ENCODE measurements around the gene ST3GAL3.

Gene ST3GAL3

GRCh38 chr1:43914576-43915525, 207.5 kb downstream of the ST3GAL3 start:
- DNase-seq (ENCODE audit: low spot score), result no peak

DNA sequence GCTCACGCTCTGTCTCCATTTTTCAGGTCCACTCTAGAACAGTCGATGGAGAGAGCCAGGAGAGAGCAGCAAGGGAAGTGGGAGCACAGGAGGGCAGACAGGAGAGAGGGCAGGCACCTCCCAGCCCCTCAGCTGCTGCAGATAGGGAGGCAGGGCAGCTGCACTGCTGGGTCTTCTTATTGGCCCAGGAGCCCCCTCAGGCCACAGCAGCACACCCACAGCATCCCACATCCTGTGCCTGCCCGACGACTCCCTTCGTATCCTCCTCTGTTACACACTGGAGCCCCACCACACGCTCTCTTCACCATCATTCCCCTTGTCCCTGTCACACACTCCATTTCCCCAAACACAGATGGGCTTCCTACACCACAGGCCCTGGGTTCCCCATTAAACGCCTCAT, 212.6 kb downstream of the ST3GAL3 start:
- DNase-seq (ENCODE audit: low spot score), result no peak

GRCh38 chr1:43921022-43921421, 213.7 kb downstream of the ST3GAL3 start:
- DNase-seq (ENCODE audit: low spot score), result no peak

GRCh38 chr1:43924516-43924915, 217.2 kb downstream of the ST3GAL3 start:
- DNase-seq (ENCODE audit: low spot score), result no peak

GRCh38 chr1:43925846-43926245, 218.5 kb downstream of the ST3GAL3 start:
- no peak for DNase-seq (ENCODE audit: low spot score)

DNA sequence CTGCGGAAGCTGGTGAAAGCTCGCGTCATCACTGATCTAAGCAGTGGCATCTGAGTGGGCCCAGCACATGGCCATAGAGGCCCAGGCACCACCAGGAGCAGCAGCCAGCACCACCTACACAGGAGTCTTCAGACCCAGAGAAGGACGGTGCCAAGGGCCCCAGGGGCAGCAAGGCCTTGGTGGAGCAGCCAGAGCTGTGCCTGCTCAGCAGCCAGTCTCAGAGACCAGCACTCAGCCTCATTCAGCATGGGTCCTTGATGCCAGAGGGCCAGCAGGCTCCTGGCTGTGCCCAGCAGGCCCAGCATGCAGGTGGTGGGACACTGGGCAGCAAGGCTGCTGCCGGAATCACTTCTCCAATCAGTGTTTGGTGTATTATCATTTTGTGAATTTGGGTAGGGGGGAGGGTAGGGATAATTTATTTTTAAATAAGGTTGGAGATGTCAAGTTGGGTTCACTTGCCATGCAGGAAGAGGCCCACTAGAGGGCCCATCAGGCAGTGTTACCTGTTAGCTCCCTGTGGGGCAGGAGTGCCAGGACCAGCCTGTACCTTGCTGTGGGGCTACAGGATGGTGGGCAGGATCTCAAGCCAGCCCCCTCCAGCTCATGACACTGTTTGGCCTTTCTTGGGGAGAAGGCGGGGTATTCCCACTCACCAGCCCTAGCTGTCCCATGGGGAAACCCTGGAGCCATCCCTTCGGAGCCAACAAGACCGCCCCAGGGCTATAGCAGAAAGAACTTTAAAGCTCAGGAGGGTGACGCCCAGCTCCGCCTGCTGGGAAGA, 223.0 kb downstream of the ST3GAL3 start:
- DNase-seq (ENCODE audit: low spot score), result no peak

- DNase-seq (ENCODE audit: low spot score), result no peak
These were observed 223.6 kb downstream of the ST3GAL3 start for GRCh38 chr1:43930949-43931275.

DNA sequence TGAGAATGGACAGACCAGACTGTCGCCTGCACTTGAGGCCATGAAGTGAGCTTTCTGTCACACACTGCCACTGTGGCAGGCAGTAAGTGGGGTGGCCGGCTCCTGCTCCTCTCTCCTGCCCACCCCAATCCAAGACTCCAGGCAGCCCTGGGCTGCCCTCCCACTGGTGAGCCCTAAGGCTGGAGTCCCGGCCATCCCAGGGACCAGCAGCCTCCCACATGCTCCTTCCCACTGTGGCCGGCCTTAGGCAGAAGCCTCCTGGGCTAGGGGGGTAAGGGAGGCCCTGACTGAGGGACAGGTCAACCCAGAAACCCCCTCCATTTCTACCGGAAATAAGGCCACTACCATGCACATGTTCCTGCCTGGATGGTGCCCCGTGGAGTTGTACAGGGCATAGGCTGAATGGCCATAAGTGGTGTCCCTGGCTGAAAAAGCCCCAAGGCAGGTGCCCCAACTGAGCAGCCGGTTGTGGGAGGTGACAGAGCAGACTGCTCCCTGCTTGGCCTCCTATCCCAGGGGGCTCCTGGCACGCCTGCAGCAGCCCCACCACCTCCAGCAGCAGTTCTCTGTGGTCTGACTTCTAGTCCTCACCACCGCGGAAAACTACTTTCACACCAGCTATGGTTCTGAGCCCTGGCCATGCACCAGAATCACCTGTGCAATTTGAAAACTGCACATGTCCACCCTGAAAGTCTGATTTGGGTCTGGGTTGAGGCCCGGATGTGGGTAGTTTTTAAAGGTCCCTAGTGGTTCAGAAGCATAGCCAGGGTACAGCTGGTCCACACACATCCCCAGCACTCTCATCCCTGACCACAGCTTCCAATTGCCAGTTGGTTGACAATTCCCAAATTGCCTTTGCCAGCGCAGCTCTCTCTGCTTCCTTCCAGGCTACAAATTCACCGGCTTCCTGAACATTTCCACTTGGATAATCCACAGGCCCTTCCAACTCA, 224.7 kb downstream of the ST3GAL3 start:
- DNase-seq (ENCODE audit: low spot score), result no peak

- DNase-seq (ENCODE audit: low spot score), result peak; percentile 60
These were observed 225.6 kb downstream of the ST3GAL3 start for GRCh38 chr1:43932786-43933385.

DNA sequence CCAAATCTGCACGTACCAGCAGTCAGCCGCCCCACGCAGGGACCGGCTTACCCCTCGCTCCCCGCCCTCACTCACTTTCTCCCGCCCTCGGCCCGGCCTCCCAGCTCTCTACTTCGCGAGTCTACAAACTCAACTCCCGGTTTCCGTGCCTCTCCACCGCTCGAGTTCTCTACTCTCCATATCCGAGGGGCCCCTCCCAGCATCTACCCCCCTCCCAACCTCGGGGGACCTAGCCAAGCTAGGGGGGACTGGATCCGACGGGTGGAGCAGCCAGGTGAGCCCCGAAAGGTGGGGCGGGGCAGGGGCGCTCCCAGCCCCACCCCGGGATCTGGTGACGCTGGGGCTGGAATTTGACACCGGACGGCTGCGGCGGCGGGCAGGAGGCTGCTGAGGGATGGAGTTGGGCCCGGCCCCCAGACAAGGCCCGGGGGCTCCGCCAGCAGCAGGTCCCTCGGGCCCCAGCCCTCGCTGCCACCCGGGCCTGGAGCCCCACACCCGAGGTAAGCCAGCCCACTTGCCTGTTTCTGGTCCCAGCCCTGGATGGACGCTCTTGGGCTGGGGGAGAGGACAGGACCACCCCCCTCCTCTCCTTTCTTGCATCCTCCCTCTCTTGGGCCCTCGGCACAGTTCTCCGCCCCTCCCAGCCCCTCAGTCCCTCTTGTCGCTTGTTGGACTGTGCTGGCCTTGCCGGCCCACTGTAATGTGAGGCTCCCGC, 226.2 kb downstream of the ST3GAL3 start, which contains the start of gene ARTN:
Gene ARTN, plus strand, starts transcription at position 416 of the 715 bp plus-strand sequence. CDS start 1,856 bp downstream, outside the sequence.
- peak; percentile 59 for DNase-seq (ENCODE audit: low spot score)

DNA sequence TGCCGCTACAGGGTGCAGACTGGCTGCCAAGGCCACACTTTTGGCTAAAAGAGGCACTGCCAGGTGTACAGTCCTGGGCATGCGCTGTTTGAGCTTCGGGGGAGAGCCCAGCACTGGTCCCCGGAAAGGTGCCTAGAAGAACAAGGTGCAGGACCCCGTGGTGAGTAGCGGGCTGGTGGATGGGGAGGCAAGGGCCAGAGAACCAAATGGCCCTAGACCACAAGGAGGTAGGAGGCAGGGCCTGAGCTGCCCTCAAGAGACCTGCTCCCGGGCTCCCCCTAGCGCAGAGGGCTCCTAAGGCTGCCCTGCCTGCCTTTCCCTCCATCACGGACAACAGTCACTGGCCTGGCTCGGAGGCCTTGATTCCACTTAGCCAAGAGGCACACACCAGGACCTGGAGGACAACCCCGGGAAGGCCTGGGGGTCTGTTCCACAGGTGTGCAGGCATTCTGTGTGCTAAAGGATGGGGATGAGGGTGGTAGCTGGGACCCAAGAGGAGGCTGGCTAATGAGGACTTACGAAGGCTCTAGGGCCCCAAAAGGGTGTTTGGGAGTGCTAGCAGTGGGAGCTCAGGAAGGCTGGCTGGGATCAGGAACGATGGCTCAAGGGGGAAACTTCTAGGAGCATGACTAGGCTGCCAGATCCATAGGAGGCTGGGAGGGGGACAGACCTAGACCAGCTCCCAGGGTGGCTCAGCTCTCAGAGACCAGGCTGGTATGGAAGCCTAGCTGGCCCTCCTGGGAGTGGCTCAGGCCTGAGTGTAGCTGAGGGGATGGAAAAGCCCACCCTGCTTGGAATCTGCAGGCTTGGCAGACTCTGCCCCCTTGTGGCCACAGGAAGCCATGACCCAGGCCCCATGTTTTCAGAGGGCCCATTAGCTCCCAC, 227.0 kb downstream of the ST3GAL3 start:
- DNase-seq (ENCODE audit: low spot score), result peak; percentile 84

- no peak for DNase-seq (ENCODE audit: low spot score)
These were observed 227.6 kb downstream of the ST3GAL3 start for GRCh38 chr1:43934986-43935324.

- no peak for DNase-seq (ENCODE audit: low spot score)
These were observed 228.5 kb downstream of the ST3GAL3 start for GRCh38 chr1:43935711-43936427.

GRCh38 chr1:43936431-43937151, 229.3 kb downstream of the ST3GAL3 start:
- DNase-seq (ENCODE audit: low spot score), result peak; percentile 68

DNA sequence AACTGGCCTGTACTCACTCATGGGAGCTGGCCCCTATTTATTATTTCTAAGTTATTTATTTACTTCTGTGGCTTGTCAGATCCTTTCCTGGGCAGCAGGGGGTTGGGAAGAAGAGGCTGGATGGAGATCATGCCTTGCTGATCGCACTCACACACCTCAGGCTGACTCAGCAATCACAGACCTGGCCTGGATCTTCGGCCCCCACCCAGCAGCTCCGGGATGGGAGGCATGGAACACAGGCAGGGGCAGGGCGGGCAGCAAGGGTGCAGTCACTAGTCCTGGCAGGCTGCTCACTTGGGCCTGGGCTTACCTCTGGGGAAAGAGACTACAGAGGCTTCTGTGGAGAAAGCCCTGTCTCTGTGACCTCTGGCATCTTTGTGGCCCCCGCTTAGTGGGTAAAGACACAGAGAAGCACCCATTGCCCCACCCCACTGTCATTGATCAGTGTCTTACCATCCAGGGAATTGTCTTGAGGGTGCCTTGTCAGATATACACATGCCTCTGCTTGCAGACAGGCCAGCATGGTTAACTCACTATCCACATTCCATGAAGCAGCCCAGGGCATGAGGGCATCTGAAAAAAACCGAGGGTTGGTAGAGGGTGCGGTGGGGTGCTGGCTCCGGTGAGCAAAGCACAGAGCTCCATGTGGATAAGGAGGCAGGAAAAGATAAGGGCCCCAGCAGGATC, 230.0 kb downstream of the ST3GAL3 start:
- no peak for DNase-seq (ENCODE audit: low spot score)

DNA sequence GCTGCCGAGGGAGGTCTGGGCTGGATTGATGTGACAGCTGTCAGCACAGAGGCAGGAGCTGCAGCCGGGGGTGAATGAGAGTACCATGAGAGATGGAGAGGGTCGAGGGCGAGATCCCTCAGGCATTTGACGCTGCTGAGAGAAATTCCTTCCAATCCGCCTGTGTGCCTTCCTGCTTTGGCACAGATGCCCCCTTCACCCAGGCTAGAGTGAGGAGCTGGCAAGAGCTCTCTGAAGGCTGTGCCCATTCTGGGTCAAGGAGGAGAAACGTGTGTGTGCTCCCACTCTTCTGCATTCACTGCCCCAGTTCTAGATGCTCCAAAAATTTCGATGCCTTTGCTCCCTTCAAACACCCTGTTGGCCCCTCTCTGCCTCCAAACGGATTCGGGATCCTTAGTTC, 231.0 kb downstream of the ST3GAL3 start:
- DNase-seq (ENCODE audit: low spot score), result no peak

GRCh38 chr1:43938892-43939587, 231.7 kb downstream of the ST3GAL3 start:
- no peak for DNase-seq (ENCODE audit: low spot score)
